ENCODE results near the gene COL26A1. TPM values are rescaled to one million over a fixed set of nuclear protein-coding genes. Genes with fewer than 3 reads are reported as not detected.

Gene COL26A1
- total RNA-seq, 2 experiments from 2014 or later = not detected

- Mint-ChIP-seq H3K4me1 (no peaks in the 10 kb centered on the region), H3K27ac (no peak overlapping the region), H3K4me3 (no peak overlapping the region), H3K9me3 (no peaks in the 10 kb centered on the region), H3K27me3 (no peaks in the 10 kb centered on the region), H3K36me3 (ENCODE audit: low read depth) (no peaks in the 10 kb centered on the region)
- CTCF ChIA-PET = interaction anchor here (0.6 to 1.5 kb wide), 13 partner anchors 9 to 901 kb away, joined by 3 to 11 read pairs (median 3); no protein-coding TSS in a partner anchor
- no peak for DNase-seq
- POLR2A ChIA-PET = no interaction called here
Measured at GRCh38 chr7:101543242-101543766, 180.6 kb downstream of the COL26A1 start.

DNA sequence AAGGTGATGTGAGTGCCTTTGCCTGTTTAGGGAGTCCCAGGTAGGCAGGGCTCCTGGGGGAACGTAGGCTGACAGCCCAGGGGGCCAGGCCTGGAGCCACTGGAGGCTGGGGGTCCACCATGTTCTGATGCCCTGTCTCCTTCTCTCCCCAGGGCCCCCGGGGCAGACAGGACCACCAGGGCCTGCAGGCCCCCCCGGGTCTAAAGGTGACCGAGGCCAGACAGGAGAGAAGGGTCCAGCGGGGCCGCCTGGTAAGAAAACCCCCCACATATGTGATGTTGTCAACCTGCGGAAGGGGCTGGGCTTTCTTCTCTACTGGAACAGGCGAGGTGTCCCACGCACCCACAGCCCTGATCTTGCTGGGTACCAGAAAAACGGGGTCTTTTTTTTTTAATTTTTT lies 181.2 kb downstream of the COL26A1 start:
- DNase-seq = no peak
- CTCF ChIA-PET = interaction anchor here (0.6 to 1.5 kb wide), 5 partner anchors 12 to 729 kb away, joined by 3 to 11 read pairs (median 3); no protein-coding TSS in a partner anchor
- Mint-ChIP-seq H3K27me3 (no peaks in the 10 kb centered on the region), H3K4me1 (no peaks in the 10 kb centered on the region), H3K9me3 (no peaks in the 10 kb centered on the region), H3K36me3 (ENCODE audit: low read depth) (no peaks in the 10 kb centered on the region), H3K27ac (no peak overlapping the region), H3K4me3 (no peak overlapping the region)
- POLR2A ChIA-PET = no interaction called here

DNA sequence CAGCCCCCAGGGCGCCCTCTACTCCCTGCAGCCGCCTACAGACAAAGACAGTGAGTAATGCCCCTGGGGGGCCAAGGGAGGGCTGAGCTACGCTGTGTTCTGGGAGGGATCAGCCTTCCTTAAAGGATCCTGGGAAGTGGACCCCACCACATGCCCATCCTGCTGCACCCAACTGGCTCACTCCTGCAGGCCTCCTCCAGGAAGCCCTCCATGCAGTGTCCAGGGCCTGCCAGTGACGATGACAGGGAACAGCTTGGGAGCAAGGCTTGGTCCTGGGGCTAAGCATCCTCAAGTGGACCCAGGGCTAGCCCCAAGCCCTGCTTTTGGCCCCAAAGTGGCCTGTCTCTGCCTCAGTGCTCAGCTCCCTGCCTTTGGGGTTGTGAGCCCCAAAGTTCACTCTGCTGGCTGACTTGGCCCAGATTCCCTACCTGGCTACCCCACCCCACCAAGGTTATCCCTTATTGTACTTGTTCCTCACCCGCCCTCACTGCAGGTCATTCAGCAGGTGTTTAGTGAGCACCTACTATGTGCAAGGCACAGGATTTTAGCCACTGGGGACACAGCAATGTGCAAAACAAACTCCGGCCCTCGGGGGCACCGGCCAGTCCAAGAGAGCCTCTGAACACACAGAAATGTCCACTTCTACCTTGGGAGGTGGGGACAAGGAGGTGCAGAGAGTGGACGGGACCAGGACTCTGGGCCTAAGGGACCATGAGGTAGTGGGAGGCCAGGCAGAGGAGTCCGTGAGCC lies 182.9 kb downstream of the COL26A1 start:
- CTCF ChIA-PET = no interaction called here
- Mint-ChIP-seq H3K36me3 (ENCODE audit: low read depth) (no peaks in the 10 kb centered on the region), H3K9me3 (no peaks in the 10 kb centered on the region), H3K27ac (no peak overlapping the region), H3K27me3 (no peaks in the 10 kb centered on the region), H3K4me3 (no peak overlapping the region), H3K4me1 (no peaks in the 10 kb centered on the region)
- POLR2A ChIA-PET = no interaction called here
- no peak for DNase-seq

- H3K4me3 Mint-ChIP-seq = no peak overlapping the region
- no peaks in the 10 kb centered on the region for H3K9me3 Mint-ChIP-seq
- no peaks in the 10 kb centered on the region for H3K36me3 Mint-ChIP-seq (ENCODE audit: low read depth)
- no peak overlapping the region for H3K27ac Mint-ChIP-seq
- H3K27me3 Mint-ChIP-seq = no peaks in the 10 kb centered on the region
- ChIA-PET POLR2A (no interaction called here), CTCF (no interaction called here)
- no peaks in the 10 kb centered on the region for H3K4me1 Mint-ChIP-seq
- no peak for DNase-seq
Measured at GRCh38 chr7:101546308-101546936, 183.7 kb downstream of the COL26A1 start.

DNA sequence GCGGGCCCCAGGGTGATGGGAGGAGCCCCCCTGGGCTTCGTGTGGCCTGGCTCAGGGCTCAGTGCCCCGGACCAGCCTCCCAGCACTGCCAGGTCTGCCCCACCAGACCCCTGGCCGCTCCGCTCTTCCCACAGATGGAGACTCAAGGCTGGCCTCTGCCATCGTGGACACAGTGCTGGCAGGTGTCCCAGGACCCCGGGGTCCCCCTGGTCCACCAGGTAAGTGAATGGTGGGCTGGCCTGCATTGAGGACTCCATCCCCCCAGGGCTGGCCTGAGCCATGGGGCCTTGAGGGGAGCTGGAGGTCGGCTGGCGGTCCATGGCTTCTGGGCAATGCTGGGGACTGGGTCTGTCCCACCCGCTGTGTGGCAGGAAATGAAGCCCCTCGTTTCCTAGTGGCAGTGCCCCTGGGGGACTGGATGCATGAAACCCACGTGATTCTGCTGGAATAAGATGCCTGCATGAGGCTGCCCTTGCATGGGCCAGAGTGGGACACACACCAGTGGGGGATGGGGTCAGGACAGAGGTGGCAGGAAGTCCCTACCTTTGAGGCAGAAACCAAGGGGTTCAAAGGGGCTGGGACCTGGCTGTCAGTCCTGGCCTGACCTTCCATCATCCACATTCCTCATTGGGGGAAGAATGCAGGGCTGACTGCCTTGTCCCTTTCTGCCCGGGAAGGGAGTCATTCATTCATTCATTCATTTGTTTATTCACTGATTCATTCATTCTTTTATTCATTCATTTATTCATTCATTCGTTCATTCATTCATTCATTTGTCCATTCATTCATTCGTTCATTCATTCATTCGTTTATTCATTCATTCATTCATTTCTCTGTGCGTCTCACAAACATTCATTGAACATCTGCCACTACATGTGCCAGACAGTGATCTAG lies 184.6 kb downstream of the COL26A1 start:
- POLR2A ChIA-PET = no interaction called here
- Mint-ChIP-seq H3K4me3 (no peak overlapping the region), H3K27me3 (no peaks in the 10 kb centered on the region), H3K9me3 (no peaks in the 10 kb centered on the region), H3K36me3 (ENCODE audit: low read depth) (no peaks in the 10 kb centered on the region), H3K27ac (no peak overlapping the region), H3K4me1 (no peaks in the 10 kb centered on the region)
- DNase-seq = no peak
- CTCF ChIA-PET = no interaction called here

DNA sequence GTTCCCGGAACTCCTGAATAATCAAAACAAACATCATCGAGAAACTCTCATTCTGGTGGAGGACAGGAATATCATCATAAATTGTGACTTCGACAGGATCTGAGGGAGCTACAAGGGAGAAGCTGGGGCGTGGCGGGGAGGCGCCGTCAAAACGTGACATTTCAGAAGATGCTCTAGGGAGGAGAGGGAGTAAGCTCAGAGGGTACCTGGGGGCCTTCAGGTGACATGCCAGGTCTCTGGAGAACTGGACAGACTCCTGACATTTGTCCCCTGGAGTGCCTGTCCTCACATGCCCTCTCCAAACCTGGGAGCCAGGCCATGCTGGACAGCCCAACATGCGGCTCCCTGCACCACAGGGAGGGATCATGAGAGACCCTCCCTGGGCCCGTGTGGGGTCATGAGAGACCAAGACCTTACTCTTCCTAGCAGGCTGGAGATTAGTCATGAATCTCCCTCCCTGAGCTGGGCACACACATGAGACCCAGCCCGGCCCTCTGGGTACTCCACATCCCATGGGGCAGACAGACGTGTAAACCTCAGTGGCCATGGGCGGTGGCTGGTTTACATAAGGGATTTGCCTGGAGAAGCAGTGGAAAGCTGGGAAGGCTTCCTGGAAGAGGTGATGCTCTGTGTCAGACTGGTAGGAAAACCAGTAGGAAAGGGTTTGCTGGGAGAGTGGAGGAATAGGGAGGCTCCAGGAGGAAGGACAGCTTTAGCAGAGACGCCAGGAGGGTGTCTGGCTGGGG lies 185.4 kb downstream of the COL26A1 start:
- CTCF ChIA-PET = no interaction called here
- no peaks in the 10 kb centered on the region for H3K36me3 Mint-ChIP-seq (ENCODE audit: low read depth)

DNA sequence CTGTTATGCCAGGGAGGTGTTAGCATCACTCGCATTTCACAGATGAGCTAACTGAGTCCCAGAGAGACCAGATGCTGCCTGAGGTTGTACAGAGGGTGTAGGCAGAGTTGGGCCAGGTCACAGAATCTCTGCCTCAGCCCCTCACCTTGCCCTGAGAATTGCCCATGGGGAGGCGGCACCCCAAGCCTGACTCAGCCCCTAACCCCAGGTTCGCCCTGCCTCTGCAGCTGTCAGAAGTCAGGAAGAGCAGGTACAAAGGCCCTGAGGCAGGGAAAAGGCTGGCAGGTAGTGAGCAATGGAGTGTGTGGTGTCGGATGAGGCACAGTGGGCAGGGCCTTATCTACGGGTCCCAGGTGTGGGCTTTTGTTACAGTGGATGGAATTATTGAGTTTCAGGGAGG lies 187.1 kb downstream of the COL26A1 start:
- H3K4me3 Mint-ChIP-seq = no peak overlapping the region
- no peak for DNase-seq
- no peaks in the 10 kb centered on the region for H3K36me3 Mint-ChIP-seq (ENCODE audit: low read depth)
- no peaks in the 10 kb centered on the region for H3K9me3 Mint-ChIP-seq
- ChIA-PET POLR2A (no interaction called here), CTCF (no interaction called here)
- no peaks in the 10 kb centered on the region for H3K4me1 Mint-ChIP-seq
- no peak overlapping the region for H3K27ac Mint-ChIP-seq
- H3K27me3 Mint-ChIP-seq = no peaks in the 10 kb centered on the region

More for the DNA sequence above, 185.4 kb downstream of the COL26A1 start:
- POLR2A ChIA-PET = no interaction called here
- no peaks in the 10 kb centered on the region for H3K27me3 Mint-ChIP-seq
- no peaks in the 10 kb centered on the region for H3K9me3 Mint-ChIP-seq
- H3K4me1 Mint-ChIP-seq = no peaks in the 10 kb centered on the region
- no peak overlapping the region for H3K4me3 Mint-ChIP-seq
- no peak for DNase-seq
- H3K27ac Mint-ChIP-seq = no peak overlapping the region

DNA sequence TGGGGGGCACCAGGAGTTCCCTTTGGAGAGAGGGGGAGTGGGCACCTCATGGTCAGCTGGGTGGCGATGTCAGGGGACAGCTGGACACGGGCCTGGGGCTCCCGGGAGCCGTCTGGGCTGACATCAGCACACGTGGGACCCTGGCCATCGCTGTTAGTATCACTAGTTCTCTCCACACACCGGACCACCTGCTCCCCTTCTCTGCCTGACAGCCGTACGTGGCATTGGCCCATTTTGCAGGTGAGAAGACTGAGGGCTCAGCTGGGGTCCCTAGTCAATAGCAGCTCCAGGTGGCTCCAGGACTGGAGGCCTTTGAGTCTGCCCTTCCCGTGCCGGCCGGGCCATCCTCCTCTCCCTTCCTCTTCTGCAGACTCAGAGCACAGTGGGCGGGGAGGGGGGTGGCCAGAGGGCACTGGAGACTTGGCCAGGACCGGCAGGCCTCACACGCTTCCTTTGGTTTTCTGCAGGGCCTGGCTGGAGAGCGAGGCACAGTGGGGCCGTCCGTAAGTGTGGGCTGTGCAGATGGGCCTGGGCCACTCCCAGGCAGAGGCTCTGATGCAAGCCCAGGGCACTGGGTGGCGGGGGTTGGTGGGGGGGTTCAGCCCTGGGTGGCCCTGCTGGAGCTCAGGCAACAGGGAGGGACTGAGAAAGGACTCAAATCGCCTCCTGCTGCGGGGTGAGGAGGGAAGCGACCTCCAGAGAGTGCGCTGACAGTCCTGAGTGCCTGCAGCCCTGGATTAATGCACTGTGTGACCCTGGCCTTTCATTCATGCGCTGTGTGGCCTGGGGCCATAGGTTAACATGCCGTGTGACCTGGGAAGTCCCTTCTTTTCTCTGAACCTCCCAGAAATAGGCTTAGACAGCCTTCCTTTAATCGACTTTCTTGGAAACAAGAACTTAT lies 188.2 kb downstream of the COL26A1 start:
- Mint-ChIP-seq H3K9me3 (no peaks in the 10 kb centered on the region), H3K4me1 (no peaks in the 10 kb centered on the region), H3K36me3 (ENCODE audit: low read depth) (no peaks in the 10 kb centered on the region), H3K27ac (no peak overlapping the region), H3K4me3 (no peak overlapping the region), H3K27me3 (no peaks in the 10 kb centered on the region)
- no peak for DNase-seq
- CTCF ChIA-PET = interaction anchor here (0.7 kb wide), 1 partner anchor 476 kb away, joined by 3 read pairs; no protein-coding TSS in a partner anchor
- POLR2A ChIA-PET = no interaction called here

DNA sequence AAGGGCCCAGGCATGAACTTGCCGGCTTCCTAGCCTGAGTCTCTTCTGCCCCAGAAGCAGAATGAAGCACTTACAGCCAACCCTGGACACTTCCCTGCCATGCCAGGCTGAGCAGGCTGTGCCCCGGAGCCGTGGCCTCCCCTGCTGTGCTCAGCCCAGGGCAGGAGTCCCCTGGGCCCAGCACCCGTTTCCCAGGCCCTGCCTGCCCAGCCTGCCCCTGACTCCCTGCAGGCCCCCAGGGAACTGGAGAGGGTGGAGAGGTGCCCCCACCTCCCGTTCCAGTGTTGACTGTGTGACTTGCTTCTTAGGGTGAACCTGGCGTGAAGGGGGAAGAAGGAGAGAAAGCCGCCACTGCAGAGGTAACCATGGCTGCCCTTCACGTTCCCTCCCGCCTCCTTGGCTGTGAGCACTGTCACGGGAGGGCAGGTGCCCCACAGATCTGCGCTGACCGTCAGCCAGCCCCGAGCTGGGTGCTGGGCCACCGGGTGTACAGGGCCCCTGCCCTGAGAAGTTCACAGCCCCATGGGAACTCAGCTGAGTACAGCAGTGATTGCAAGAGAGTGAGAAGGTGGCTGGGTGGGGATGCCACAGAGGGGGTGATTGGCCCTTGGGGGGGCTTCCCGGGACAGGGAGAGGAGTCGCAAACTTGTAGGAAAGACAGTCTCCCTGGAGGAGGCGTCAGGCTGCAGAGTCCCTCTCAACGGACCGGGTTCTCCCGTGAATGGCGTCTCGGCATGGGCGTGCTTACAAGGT lies 190.5 kb downstream of the COL26A1 start:
- Mint-ChIP-seq H3K4me3 (no peak overlapping the region), H3K36me3 (ENCODE audit: low read depth) (no peaks in the 10 kb centered on the region), H3K9me3 (no peaks in the 10 kb centered on the region), H3K27me3 (no peaks in the 10 kb centered on the region), H3K4me1 (no peaks in the 10 kb centered on the region), H3K27ac (no peak overlapping the region)
- POLR2A ChIA-PET = no interaction called here
- DNase-seq = no peak
- CTCF ChIA-PET = interaction anchor here (1.0 kb wide), 1 partner anchor 10 kb away, joined by 3 read pairs; no protein-coding TSS in a partner anchor

- no peaks in the 10 kb centered on the region for H3K9me3 Mint-ChIP-seq
- H3K4me1 Mint-ChIP-seq = no peaks in the 10 kb centered on the region
- H3K36me3 Mint-ChIP-seq (ENCODE audit: low read depth) = no peaks in the 10 kb centered on the region
- DNase-seq = no peak
- CTCF ChIA-PET = no interaction called here
- POLR2A ChIA-PET = no interaction called here
- no peak overlapping the region for H3K4me3 Mint-ChIP-seq
- no peak overlapping the region for H3K27ac Mint-ChIP-seq
- H3K27me3 Mint-ChIP-seq = no peaks in the 10 kb centered on the region
Measured at GRCh38 chr7:101553771-101554445, 191.2 kb downstream of the COL26A1 start.

Data from activated CD4-positive, alpha-beta memory T cell treated with anti-CD3 and anti-CD28 coated beads, Interleukin-2, amount 10 ng/mL, durations not matched to agents 7 days and 5 days (primary cell).